ENCODE measurements around the gene NRG2. TPM values are rescaled to one million over a fixed set of nuclear protein-coding genes. Genes with fewer than 3 reads are reported as not detected.

NRG2 gene
- total RNA-seq, 1 donor from 2014 or later = 0.41 TPM

GRCh38 chr5:140040358-140040757 is 2.7 kb downstream of the NRG2 start:
- DNase-seq = no peak

- no peak for DNase-seq
Observed at GRCh38 chr5:140039561-140039960, 3.5 kb downstream of the NRG2 start.

DNA sequence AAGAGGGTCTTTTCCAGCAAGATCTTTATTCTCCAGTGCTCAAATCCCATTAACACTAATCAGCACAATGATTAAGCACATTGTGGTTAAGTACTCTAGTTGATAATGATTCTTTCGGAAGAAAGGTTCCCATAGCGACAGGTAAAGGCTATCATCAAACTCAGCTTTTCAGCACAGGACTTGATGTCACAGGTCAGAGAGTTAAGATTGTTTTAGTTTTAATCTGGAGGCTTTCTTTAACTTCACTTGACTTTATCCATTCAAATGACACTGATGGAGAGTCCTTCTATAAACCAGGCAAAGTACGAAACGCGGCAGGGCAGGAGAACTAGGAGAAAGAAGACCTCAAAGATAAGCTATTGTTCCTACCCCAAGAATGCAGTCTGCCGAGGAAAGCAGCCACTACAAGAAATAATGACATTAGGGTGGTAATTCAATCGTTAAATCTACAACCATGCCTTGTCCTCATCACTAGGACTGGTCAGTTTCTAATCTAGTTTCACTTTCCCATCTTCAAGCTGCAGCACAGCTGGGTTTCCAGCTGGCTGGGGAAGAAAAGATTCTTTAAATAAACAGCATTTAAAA is 4.6 kb downstream of the NRG2 start:
- DNase-seq = peak; percentile 34

DNA sequence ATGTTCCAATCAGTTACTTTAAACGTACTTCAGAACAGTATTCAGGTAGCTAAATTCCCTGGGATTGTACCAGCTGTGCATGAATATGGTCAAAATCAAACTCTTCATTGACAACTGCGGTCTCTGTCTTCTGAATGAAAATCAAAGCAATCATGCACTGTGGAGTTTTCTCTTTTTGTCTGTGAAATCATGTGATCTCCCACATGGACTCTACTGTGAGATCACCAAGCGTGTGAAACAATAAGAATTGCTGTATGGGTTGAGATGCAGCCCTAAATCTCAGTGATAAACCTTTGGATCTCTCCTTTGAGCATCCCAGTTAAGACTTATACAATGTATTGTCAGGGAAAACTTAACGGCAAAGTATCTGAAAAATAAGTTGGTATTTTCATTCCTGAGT is 6.1 kb downstream of the NRG2 start:
- DNase-seq = no peak

GRCh38 chr5:140035881-140036280 is 7.2 kb downstream of the NRG2 start:
- no peak for DNase-seq

DNA sequence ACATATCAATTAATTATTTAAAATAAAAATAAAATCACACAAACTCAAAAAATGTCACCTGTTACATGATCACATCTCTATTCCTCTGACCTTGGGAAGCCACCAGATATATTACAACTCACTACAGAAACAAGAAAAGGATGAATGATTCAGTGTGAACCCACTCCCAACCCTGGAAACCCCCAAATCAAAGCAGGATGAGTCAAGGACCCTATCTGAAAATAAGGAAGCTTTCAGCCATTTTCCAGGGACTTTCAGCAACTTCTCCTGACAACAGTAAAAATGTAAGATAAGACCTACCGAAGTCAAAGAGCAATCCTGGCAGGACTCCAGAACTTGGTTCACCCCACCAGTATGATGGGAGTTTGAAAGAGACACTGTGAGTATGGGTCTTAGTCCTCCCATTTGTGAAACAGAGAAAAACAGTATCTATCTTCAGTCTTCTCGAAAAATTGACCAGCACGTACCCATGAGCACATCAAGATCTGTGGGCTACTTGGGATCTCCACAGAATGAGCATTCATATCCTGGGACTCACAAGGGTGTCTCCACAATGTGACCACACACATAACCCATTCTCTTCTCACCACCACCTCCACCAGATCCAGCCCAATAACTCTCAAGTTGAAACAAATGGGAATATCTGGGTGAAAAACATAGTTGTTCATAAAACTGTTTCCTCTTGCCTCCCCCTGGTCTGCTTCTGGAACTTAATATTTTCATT is 9.9 kb downstream of the NRG2 start:
- no peak for DNase-seq

GRCh38 chr5:140032296-140032695 is 10.8 kb downstream of the NRG2 start:
- no peak for DNase-seq

DNA sequence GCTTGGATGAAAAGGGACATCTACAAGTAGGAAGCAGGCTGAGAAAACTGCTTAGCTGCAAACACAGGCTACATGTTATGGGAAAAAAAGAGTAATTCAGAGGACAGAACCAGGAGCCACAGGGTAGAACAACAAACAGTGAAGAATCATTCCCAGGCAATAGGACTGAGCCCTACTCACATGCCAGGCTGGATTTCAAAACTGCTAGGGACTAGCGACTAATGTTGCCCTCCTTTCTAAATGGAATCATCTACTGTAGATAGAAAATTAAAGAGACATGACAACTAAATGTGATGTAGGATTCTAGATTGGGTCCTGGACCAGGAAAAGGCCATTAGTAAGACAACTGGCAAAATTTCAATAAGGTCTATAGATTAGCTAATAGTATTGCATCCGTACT is 15.3 kb downstream of the NRG2 start:
- DNase-seq = no peak

- no peak for DNase-seq
Observed at GRCh38 chr5:140025736-140026135, 17.4 kb downstream of the NRG2 start.

- no peak for DNase-seq
Observed at GRCh38 chr5:140024928-140025327, 18.2 kb downstream of the NRG2 start.

DNA sequence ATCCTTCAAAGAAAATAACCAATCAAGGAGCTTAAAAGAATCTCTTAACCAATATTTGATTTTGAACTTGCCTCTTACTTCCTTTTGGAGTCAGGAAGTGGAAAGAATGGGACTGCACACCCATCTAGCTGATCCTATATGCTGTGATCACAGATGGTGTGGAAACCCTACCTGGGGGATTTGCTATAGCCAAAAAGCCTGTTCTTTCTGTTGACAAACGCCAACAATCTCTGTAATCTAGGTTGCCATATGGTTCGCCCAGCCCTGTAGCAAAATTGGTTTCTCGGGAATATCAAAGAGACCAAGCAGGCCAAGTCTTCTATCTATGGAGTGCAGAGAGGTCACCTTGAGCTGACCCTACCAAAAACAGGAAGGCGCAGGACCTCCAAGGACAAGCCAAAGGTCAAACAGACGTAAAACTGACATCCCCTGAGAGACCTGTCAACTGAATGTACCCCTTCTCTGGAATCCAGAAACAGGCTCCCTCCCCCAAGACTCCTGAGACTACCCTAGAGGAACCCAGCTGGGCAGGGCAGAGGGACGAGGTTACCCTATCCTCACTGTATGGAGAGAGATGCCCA is 19.4 kb downstream of the NRG2 start:
- no peak for DNase-seq

DNA sequence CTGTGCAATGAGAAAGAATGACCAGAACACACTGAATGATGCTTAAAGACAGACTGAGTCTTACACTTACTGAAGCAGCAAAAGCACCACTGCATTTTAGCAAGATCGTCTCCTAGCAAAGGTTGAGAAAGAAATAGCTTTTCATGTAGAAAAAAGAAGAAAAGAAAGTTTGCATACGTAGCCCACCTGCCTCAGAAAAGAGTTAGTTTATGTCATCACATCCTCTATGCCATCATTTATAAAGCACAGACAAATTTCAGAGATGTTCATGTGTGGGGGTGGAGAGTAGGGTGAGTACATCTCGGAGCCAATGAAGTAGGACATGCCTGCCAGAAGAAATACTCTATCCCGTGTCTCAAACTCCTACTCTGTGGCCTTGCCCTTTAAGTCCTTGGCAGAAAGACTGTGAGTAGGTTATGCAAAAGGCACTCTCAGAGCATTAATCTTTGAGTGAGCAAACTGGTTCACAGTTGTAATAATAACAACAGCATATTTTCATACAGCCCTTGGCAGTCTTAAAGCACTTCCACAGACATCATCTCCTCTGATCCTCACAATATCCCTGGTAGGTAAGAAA is 22.4 kb downstream of the NRG2 start:
- DNase-seq = no peak

GRCh38 chr5:140018920-140019644 is 24.0 kb downstream of the NRG2 start:
- DNase-seq = no peak

DNA sequence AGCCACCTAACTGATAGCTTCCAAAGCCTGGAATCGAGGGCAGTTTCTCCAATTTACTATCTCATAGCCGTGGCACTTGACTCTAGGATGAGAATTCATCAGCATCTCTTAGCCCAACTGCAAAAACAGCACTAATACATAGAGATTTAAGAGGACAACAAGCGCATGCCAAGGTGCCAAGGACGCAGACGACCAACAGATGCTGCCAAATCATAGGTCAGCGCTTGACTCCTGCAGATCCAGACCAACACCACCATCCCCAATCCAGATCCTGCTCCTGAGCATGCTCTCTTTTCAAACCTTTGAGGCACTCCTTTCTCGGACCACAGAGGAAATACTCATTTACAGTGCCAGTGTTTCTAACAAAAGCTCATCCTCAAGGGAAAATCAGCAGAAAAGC is 24.6 kb downstream of the NRG2 start:
- DNase-seq = no peak

DNA sequence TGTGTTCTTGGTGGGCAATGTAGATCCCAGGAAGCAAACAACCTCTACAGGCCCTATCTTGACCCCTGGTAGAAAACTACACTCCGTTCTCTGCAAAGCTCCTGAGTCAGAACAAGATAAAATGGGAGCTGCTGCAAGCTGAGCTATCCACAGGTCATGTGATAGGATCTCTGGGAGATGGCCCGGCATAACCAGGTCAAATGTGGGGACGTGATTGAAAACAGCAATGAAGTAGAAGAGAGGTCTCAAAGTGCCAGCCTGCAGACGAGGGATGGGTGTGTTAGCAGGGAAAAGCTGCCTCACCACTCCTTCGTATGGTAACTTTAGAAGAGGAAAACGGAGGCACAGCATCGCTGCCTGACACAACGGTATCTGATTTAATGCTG is 25.0 kb downstream of the NRG2 start:
- no peak for DNase-seq

GRCh38 chr5:140017397-140018095 is 25.6 kb downstream of the NRG2 start:
- no peak for DNase-seq

DNA sequence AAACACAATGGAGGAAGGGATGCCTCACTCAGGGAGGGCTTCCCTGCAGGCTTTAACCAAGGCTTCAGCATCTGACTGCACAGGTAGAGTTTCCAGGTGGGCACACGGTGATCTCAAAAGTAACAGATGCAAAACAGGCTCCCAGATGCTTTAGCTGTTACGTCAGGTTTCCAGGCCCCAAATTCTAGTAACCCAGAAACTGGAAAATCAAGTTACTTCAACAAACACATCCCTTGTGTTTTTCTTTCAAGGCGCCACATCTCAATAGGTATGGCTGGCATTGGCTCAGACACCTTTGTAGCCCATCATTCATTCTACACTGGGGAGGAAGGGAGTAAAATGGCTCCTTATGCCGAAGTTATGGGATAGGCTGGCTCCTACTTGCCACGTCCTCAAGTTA is 27.4 kb downstream of the NRG2 start:
- DNase-seq = no peak

GRCh38 chr5:140014751-140015150 is 28.3 kb downstream of the NRG2 start:
- DNase-seq = no peak

GRCh38 chr5:140013536-140013935 is 29.6 kb downstream of the NRG2 start:
- no peak for DNase-seq

DNA sequence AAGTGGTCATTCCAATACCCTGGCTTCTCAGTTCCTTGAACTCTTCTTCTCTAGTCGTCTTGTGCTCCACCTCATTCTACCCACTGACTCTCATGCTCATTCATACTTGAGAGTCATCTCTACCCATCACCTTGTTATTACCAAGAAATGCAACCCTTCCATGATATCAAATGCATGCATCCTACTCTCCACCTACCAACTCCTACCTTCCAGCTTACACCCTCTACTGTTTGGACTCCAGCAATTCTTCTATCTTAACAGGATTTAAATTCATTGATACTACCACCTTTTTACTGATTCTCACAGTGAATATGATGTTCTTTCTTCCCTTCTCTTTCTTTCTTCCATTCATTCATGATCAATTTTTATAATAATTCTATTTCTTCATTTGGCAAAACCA is 30.7 kb downstream of the NRG2 start:
- DNase-seq = no peak

- peak; percentile 53 for DNase-seq
Observed at GRCh38 chr5:140011297-140011802, 31.7 kb downstream of the NRG2 start.

DNA sequence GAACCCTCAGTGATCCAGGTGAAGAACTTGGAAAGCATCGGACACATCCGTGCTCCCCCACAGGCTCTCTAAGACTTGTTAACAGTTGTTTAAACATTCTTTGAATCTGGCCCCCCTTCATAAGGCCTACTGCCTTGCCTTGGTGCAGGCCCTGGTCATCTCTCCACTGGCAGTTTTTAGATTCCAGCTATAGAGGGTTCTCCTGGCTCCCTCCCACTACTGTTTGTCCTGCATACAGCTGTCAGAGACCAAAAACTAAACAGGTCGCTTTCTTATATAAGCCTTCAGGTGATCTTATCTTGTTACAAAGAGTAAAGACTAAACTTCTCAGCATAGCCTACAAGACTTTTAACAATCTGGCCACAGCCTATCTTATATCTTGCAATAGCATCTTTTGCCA is 32.3 kb downstream of the NRG2 start:
- DNase-seq = no peak
